Measurements from ENCODE around the gene PRKCE.

- no peak for TF ChIP-seq CTCF (conservative IDR thresholded peaks at IDR 0.05)
- no peak for TF ChIP-seq EZH2 (IDR thresholded peaks at IDR 0.05; ENCODE audit: low read depth)
These were observed 577.9 kb downstream of the PRKCE start for GRCh38 chr2:46229134-46230063.
